Psoas muscle (tissue), 8 donors: ENCODE measurements around the gene KLHL29. TPM values are rescaled to one million over a fixed set of nuclear protein-coding genes. Genes with fewer than 3 reads are reported as not detected.

ENCODE experiments used
- ATAC-seq, 4 donors: fragments of 200-7000 bp; cut with Tn5 transposase; one replicate each; pipeline ENCODE4 v1.9.1; 2020; ENCODE audit warnings: moderate library complexity in 3 of 4, mild to moderate bottlenecking in 2 of 4
- DNase-seq, 2 donors: peaks; one replicate each; pipeline ENCODE4 v3.0.0-alpha.2; 2020
- H3K27ac ChIP-seq: fragments of 200-600 bp; one replicate; pipeline ENCODE4 v1.8.0; 2022
- H3K27me3 ChIP-seq, 3 donors: fragments of 200-600 bp in 1 of 3; one replicate each; pipeline versions ENCODE4 v1.6.1 to v1.8.0; 2013 to 2022; ENCODE audit warnings: low read length in 2 of 3, mild to moderate bottlenecking in 2 of 3, moderate library complexity in 1 of 3; ENCODE audit not compliant: insufficient read depth in 3 of 3
- H3K36me3 ChIP-seq, 2 donors: fragments of 200-600 bp in 1 of 2; one replicate each; pipeline versions ENCODE4 v1.6.1 to v1.8.0; 2013 to 2022; ENCODE audit warnings: low read depth in 1 of 2, mild to moderate bottlenecking in 1 of 2, moderate library complexity in 1 of 2; ENCODE audit not compliant: insufficient read depth in 1 of 2
- H3K4me1 ChIP-seq: fragments of 200-600 bp; one replicate; pipeline ENCODE4 v1.8.0; 2022
- H3K4me3 ChIP-seq: fragments of 200-600 bp; one replicate; pipeline ENCODE4 v1.8.0; 2022; ENCODE audit warnings: mild to moderate bottlenecking
- H3K9me3 ChIP-seq: fragments of 200-600 bp; one replicate; pipeline ENCODE4 v1.8.0; 2022
- CTCF ChIP-seq: fragments of 200-600 bp; IDR thresholded peaks from one replicate; pipeline ENCODE4 v1.8.0; 2022; ENCODE audit warnings: antibody characterized with exemption
- WGBS, 3 donors: extraction: QIAGEN DNeasy Blood & Tissue Kit; methylation state at CpG; one replicate each; pipeline versions ENCODE4 v1.1.6 to v1.1.7; 2013; 5-methylcytosine and 5-hydroxymethylcytosine counted together
- intact Hi-C, 2 donors: fragments of 100-400 bp; cut with DNase I; formaldehyde crosslinking; loops; one replicate each; pipeline versions ENCODE4 v1.11.0 to v1.14.2; 2022
- long read RNA-seq, 2 donors: library from polyadenylated mRNA; unstranded; transcript quantifications; one replicate each; pipeline ENCODE4 v2.0.0, GENCODE V29; 2021
- polyA plus RNA-seq, 3 donors: library from polyadenylated mRNA; stranded (reverse); fragments of 200-250 nt; gene quantifications; one replicate each; pipeline ENCODE4 v1.2.3, GENCODE V29; 2013
- total RNA-seq, 4 donors: library from RNA; stranded (reverse); fragmentation: NEBNext Ultra II Directional in 2 of 4; extraction: Animal tissue kit (Norgen Biotek cat#: 25700) in 2 of 4; gene quantifications; one replicate each; pipeline versions ENCODE4 v1.2.1 to v1.2.4, GENCODE V29; 2021 to 2023
- donor health status: healthy with polysubstance abuse.
- donor health status: DM: no; HTN: no; CAD: no; lungs with moderate emphysema.
- donor health status: Bipolar disorder and iron deficiency.
- donor health status: healthy.
- donor health status: DM: yes; HTN: yes; CAD: no.
- donor health status: DM: no; HTN: no; CAD: no.
- donor health status: DM: no; HTN: no; CAD: no.
- donor health status: DM: yes; HTN: yes; CAD: no.

KLHL29 gene
- 10 to 100 TPM in 1 of 4 donors, 1 to 10 TPM in 3; 4.4 to 14.1 (median 7.7) TPM for total RNA-seq
- polyA plus RNA-seq: 10 to 100 TPM in 1 of 3 donors, 1 to 10 TPM in 2; 4.7 to 13.3 (median 6.4) TPM
- long read RNA-seq, donor 1, partial matches to known transcripts: 4 of 8 reads
- long read RNA-seq, donor 1, other reads (novel, unspliced or antisense): 4 of 8 reads
- long read RNA-seq, donor 2, full-length matches to known transcripts: 2 of 39 reads
- long read RNA-seq, donor 2, partial matches to known transcripts: 20 of 39 reads
- long read RNA-seq, donor 2, other reads (novel, unspliced or antisense): 17 of 39 reads

- Histone ChIP-seq H3K4me1 (peaks cover 23% of the 10 kb centered on the region), H3K9me3 (no peaks in the 10 kb centered on the region), H3K27ac (peak within 1 kb of the TSS; percentile 68), H3K36me3 (no peaks in the 10 kb centered on the region), H3K4me3 (peak within 1 kb of the TSS; percentile 76), H3K27me3 (peaks cover 0 to 37% (median 3%) of the 10 kb centered on the region in 3 donors)
- DNase-seq (peak; percentile 90 to 94), ATAC-seq (peak; percentile 74 to 81 (median 76))
- 5 to 13% (median 8%) methylated on average over 40 to 91 of the region's 91 CpGs for WGBS, 3 donors
- TF ChIP-seq CTCF: no peak
- intact Hi-C loops: no loop called here
These were observed at the start of gene KLHL29 for GRCh38 chr2:23384551-23385343. Gene KLHL29 (plus strand): TSS chr2:23385179. CDS start chr2:23562197, 177,018 bp downstream.

- WGBS, 3 donors: 87 to 93% (median 88%) methylated on average over 2 of the region's 2 CpGs
- no peak overlapping the region for H3K4me3 ChIP-seq
- intact Hi-C loops: no loop called here
These were observed 49.4 kb upstream of the KLHL29 start for GRCh38 chr2:23335550-23335949.

GRCh38 chr2:23342075-23342474 lies 42.9 kb upstream of the KLHL29 start:
- no peaks in the 10 kb centered on the region for H3K36me3 ChIP-seq
- intact Hi-C loops: no loop called here
- no peak overlapping the region for H3K27ac ChIP-seq
- ATAC-seq: no peak
- WGBS, 3 donors: 29 to 40% (median 40%) methylated on average over 3 of the region's 3 CpGs
- H3K4me1 ChIP-seq: no peaks in the 10 kb centered on the region
- TF ChIP-seq CTCF: no peak
- H3K27me3 ChIP-seq: peaks cover 0 to 11% (median 2%) of the 10 kb centered on the region in 3 donors
- H3K4me3 ChIP-seq: no peak overlapping the region
- peaks cover 6% of the 10 kb centered on the region for H3K9me3 ChIP-seq
- DNase-seq: no peak

More at GRCh38 chr2:23335550-23335949, 49.4 kb upstream of the KLHL29 start:
- DNase-seq: no peak
- peaks cover 0 to 13% (median 0%) of the 10 kb centered on the region in 3 donors for H3K27me3 ChIP-seq
- peaks cover 4% of the 10 kb centered on the region for H3K9me3 ChIP-seq
- no peak for TF ChIP-seq CTCF
- no peak overlapping the region for H3K27ac ChIP-seq
- no peak for ATAC-seq
- no peaks in the 10 kb centered on the region for H3K36me3 ChIP-seq
- no peaks in the 10 kb centered on the region for H3K4me1 ChIP-seq

- TF ChIP-seq CTCF: no peak
- Histone ChIP-seq H3K4me3 (no peak overlapping the region), H3K27ac (no peak overlapping the region), H3K4me1 (no peaks in the 10 kb centered on the region), H3K27me3 (peaks cover 0 to 11% (median 2%) of the 10 kb centered on the region in 3 donors), H3K36me3 (no peaks in the 10 kb centered on the region), H3K9me3 (no peaks in the 10 kb centered on the region)
- intact Hi-C loops: no loop called here
- 90 to 94% (median 93%) methylated on average over 4 of the region's 4 CpGs for WGBS, 3 donors
- DNase-seq (no peak), ATAC-seq (no peak)
These were observed 39.0 kb upstream of the KLHL29 start for GRCh38 chr2:23346029-23346428.
